Prostate gland (tissue), 2 donors: Measurements from ENCODE around the gene LRP2BP.

Experiments
- POLR2A ChIP-seq: fragments of 450-650 bp; IDR thresholded peaks from one replicate; pipeline ENCODE4 v1.6.1; 2016; ENCODE audit warnings: antibody characterized with exemption, mild to moderate bottlenecking
- POLR2AphosphoS5 ChIP-seq: sonication (generic); formaldehyde crosslinking; IDR thresholded peaks from one replicate; pipeline ENCODE4 v1.6.1; 2017; ENCODE audit warnings: antibody characterized with exemption
- TF ChIP-seq, protein P1 (sequence below), 4 experiments: fragments of 200-600 bp in 2 of 4; fragments of 450-650 bp in 2 of 4; sonication (generic) in 2 of 4; IDR thresholded peaks; 1 replicate in 3 of 4; 2 replicates in 1 of 4; pipeline ENCODE4 v1.5.1; 2016 to 2019; ENCODE audit warnings: antibody characterized with exemption in 4 of 4, mild to moderate bottlenecking in 2 of 4, moderate library complexity in 2 of 4

DNA sequence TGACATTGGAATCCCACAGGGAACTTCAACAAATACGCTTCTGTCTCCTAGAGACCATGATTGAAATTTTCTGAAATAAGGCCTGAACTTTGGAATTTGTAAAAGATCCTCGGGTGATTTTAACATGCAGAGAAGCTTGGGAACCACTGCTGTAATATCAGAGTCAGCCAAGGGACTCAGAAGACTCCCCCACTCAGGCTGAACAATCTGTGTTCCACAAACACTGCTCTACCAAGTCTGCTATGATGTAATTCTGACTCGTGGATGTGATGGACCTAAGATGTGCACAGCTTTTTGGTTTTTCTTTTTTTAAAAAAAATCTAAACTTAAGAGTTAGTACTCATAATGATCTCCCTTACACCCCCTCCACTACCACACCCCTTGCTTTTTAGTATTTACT, 26.0 kb downstream of the LRP2BP start:
- TF ChIP-seq, protein P1, sequence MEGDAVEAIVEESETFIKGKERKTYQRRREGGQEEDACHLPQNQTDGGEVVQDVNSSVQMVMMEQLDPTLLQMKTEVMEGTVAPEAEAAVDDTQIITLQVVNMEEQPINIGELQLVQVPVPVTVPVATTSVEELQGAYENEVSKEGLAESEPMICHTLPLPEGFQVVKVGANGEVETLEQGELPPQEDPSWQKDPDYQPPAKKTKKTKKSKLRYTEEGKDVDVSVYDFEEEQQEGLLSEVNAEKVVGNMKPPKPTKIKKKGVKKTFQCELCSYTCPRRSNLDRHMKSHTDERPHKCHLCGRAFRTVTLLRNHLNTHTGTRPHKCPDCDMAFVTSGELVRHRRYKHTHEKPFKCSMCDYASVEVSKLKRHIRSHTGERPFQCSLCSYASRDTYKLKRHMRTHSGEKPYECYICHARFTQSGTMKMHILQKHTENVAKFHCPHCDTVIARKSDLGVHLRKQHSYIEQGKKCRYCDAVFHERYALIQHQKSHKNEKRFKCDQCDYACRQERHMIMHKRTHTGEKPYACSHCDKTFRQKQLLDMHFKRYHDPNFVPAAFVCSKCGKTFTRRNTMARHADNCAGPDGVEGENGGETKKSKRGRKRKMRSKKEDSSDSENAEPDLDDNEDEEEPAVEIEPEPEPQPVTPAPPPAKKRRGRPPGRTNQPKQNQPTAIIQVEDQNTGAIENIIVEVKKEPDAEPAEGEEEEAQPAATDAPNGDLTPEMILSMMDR (IDR thresholded peaks at IDR 0.05): no peak
- no peak for TF ChIP-seq POLR2AphosphoS5
- TF ChIP-seq POLR2A: no peak
